Naive thymus-derived CD4-positive, alpha-beta T cell (primary cell): Measurements from ENCODE around the gene IL1A. TPM values are rescaled to one million over a fixed set of nuclear protein-coding genes. Genes with fewer than 3 reads are reported as not detected.
A peak's percentile ranks its signal among the peaks of the same experiment; 100 is the strongest.

Source experiments
- ATAC-seq: fragments of 150-1000 bp; cut with Tn5 transposase; 2 replicates; pipeline ENCODE4 v1.10.0; 2021; ENCODE audit warnings: mild to moderate bottlenecking, moderate library complexity
- CTCF ChIA-PET: fragments of 350-600 bp; sonication (Branson Sonifier 250); formaldehyde crosslinking; loops from one replicate; lab custom pipeline; 2021; ENCODE audit warnings: antibody characterized with exemption; lab: Charles Lee
- POLR2A ChIA-PET: fragments of 350-600 bp; sonication (Branson Sonifier 250); formaldehyde crosslinking; loops from one replicate; lab custom pipeline; 2021; ENCODE audit warnings: antibody characterized with exemption, inconsistent platforms; lab: Charles Lee
- DNase-seq, 9 donors: peaks; one replicate each; pipeline versions ENCODE4 v3.0.0 to v3.0.0-alpha.2; 2020 to 2022; ENCODE audit warnings: mixed read lengths in 1 of 9
- H3K27ac ChIP-seq: one replicate; pipeline ENCODE4 v1.7.0; 2013; ENCODE audit warnings: mild to moderate bottlenecking, low read depth, low read length, moderate library complexity
- H3K27me3 ChIP-seq, 2 donors: one replicate each; pipeline ENCODE4 v1.7.0; 2013; ENCODE audit warnings: low read length in 2 of 2, mild to moderate bottlenecking in 2 of 2, moderate library complexity in 2 of 2; ENCODE audit not compliant: control insufficient read depth in 2 of 2, insufficient read depth in 2 of 2
- H3K36me3 ChIP-seq, 3 experiments: 1 replicate in 2 of 3; 2 replicates in 1 of 3; pipeline ENCODE4 v1.7.0; 2013; ENCODE audit warnings: low read length in 3 of 3, mild to moderate bottlenecking in 3 of 3, moderate library complexity in 1 of 3; ENCODE audit not compliant: insufficient read depth in 3 of 3, control insufficient read depth in 2 of 3
- H3K4me1 ChIP-seq, 2 donors: one replicate each; pipeline ENCODE4 v1.7.0; 2013; ENCODE audit warnings: low read length in 2 of 2, mild to moderate bottlenecking in 2 of 2, moderate library complexity in 1 of 2; ENCODE audit not compliant: control insufficient read depth in 2 of 2, insufficient read depth in 2 of 2
- H3K4me3 ChIP-seq: 2 replicates; pipeline ENCODE4 v1.7.0; 2013; ENCODE audit warnings: mild to moderate bottlenecking, low read length
- H3K9me3 ChIP-seq, 3 experiments: 1 replicate in 2 of 3; 2 replicates in 1 of 3; pipeline ENCODE4 v1.7.0; 2013; ENCODE audit warnings: low read length in 3 of 3; ENCODE audit not compliant: control insufficient read depth in 2 of 3
- H3K27ac Mint-ChIP-seq, 9 donors: one replicate each; pipeline ENCODE4 v1.8.0; 2020 to 2022; ENCODE audit warnings: mixed read lengths in 9 of 9, mild to moderate bottlenecking in 8 of 9, moderate library complexity in 5 of 9, inconsistent platforms in 2 of 9
- H3K27me3 Mint-ChIP-seq, 5 donors: one replicate each; pipeline ENCODE4 v1.8.0; 2021 to 2022; ENCODE audit warnings: mixed read lengths in 5 of 5, mild to moderate bottlenecking in 1 of 5
- H3K36me3 Mint-ChIP-seq, 5 donors: one replicate each; pipeline ENCODE4 v1.8.0; 2020 to 2022; ENCODE audit warnings: mixed read lengths in 5 of 5, mild to moderate bottlenecking in 3 of 5, inconsistent platforms in 1 of 5
- H3K4me1 Mint-ChIP-seq, 7 donors: one replicate each; pipeline ENCODE4 v1.8.0; 2020 to 2022; ENCODE audit warnings: mixed read lengths in 7 of 7, mild to moderate bottlenecking in 3 of 7, inconsistent platforms in 1 of 7
- H3K4me3 Mint-ChIP-seq, 10 donors: one replicate each; pipeline ENCODE4 v1.8.0; 2020 to 2022; ENCODE audit warnings: mild to moderate bottlenecking in 10 of 10, mixed read lengths in 10 of 10, moderate library complexity in 6 of 10, inconsistent platforms in 2 of 10
- H3K9me3 Mint-ChIP-seq, 11 donors: one replicate each; pipeline ENCODE4 v1.8.0; 2020 to 2022; ENCODE audit warnings: mixed read lengths in 11 of 11, mild to moderate bottlenecking in 4 of 11, inconsistent platforms in 1 of 11, moderate library complexity in 1 of 11
- intact Hi-C, 2 donors: fragments of 100-400 bp; cut with micrococcal nuclease; formaldehyde crosslinking; loops; one replicate each; pipeline ENCODE4 v1.15.1; 2023
- polyA plus RNA-seq, 2 donors: library from polyadenylated mRNA; unstranded; fragments of 300-500 nt; fragmentation: Illumina TruSeq; gene quantifications; one replicate each; pipeline ENCODE4 v1.2.3, GENCODE V29; 2021
- total RNA-seq, 6 experiments: library from RNA in 5 of 6; stranded (reverse) in 5 of 6; gene quantifications; 1 replicate in 5 of 6; 2 replicates in 1 of 6; pipeline ENCODE4 v1.2.3 and lab custom pipeline; 2021 to 2026

The IL1A gene
- total and polyA plus RNA-seq, 7 experiments from 2014 or later: 0.22 to 4.3 (median 1.0) TPM; not detected in 3

DNA sequence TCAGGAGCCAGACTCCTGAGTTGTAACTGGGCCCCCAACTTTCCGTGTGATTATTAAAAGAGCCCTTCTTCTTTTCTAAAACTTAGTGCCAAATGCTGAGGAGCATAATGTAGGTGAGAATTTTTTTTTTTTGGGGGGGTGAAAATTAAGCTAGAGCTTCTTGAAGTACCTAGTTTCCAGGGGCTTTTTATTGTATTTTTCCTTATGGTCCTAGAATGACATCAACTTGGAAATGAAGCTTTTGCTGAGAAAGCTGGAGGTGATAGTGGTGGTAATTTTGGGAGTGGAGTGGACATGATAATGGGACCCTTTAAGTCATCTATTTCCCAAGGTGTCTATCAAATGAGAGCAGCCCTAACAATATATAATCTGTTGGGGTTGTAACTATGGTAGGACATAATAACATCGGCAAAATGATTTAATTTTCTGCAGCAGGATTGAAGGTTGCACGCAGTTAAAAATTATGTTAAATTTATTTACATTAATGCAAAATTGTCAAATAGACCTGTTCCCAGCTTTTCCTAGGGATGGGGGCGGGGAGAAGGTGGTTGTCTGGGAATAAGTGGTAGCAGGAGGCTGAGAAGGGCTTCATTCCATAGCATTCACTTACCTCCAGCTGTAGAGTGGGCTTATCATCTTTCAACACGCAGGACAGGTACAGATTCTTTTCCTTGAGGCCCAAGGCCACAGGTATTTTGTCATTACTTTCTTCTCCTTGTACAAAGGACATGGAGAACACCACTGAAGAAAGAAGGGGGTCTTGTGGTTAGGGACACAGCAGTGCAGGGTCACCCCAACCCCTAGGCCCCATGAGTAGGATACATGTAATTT, 46.6 kb upstream of the IL1A start:
- DNase-seq (no peak), ATAC-seq (peak; percentile 3)
- Histone ChIP-seq H3K4me3 (no peak overlapping the region), H3K9me3 (no peaks in the 10 kb centered on the region), H3K27me3 (no peaks in the 10 kb centered on the region), H3K36me3 (no peaks in the 10 kb centered on the region), H3K4me1 (no peaks in the 10 kb centered on the region), H3K27ac (no peak overlapping the region)
- Mint-ChIP-seq H3K27me3 (peaks cover 0 to 17% (median 7%) of the 10 kb centered on the region in 5 donors), H3K9me3 (peaks cover 0 to 4% (median 0%) of the 10 kb centered on the region in 11 donors), H3K4me3 (no peak overlapping the region), H3K27ac (no peak overlapping the region), H3K4me1 (peaks cover 0 to 6% (median 4%) of the 10 kb centered on the region in 7 donors), H3K36me3 (peaks cover 0 to 7% (median 0%) of the 10 kb centered on the region in 5 donors)
- intact Hi-C loops: no loop called here
- ChIA-PET POLR2A (interaction anchor here (0.6 kb wide), 1 partner anchor 41 kb away, joined by 4 read pairs; no protein-coding TSS in a partner anchor), CTCF (interaction anchor here (0.5 kb wide), 1 partner anchor 232 kb away, joined by 3 read pairs; no protein-coding TSS in a partner anchor)

DNA sequence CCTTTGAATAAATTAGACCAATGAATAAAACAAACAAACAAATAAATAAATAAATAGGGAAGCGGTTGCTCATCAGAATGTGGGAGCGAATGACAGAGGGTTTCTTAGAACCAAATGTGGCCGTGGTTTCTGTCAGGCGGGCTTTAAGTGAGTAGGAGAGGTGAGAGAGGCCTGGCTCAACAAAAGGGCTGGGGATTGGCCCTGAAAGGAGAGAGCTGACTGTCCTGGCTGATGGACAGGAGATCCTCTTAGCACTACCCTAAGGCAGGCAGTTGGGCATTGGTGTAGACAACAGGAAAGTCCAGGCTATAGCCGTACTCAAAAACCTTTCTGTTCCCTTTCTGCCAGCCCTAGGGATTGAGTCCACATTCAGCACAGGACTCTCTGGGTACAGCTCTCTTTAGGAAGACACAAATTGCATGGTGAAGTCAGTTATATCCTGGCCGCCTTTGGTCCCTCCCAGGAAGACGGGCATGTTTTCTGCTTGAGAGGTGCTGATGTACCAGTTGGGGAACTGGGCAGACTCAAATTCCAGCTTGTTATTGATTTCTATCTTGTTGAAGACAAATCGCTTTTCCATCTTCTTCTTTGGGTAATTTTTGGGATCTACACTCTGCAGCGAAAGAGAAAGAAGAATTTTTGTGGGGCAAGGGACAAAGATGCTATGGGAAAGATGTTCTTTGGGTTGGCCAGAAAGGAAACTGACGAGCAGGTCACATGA, 45.8 kb upstream of the IL1A start:
- Histone ChIP-seq H3K36me3 (no peaks in the 10 kb centered on the region), H3K27me3 (no peaks in the 10 kb centered on the region), H3K4me1 (no peaks in the 10 kb centered on the region), H3K4me3 (no peak overlapping the region), H3K9me3 (no peaks in the 10 kb centered on the region), H3K27ac (no peak overlapping the region)
- peaks cover 0 to 7% (median 0%) of the 10 kb centered on the region in 5 donors for H3K36me3 Mint-ChIP-seq
- no peak for DNase-seq
- POLR2A ChIA-PET: no interaction called here
- peaks cover 0 to 4% (median 0%) of the 10 kb centered on the region in 11 donors for H3K9me3 Mint-ChIP-seq
- CTCF ChIA-PET: no interaction called here
- intact Hi-C loops: loop anchor here in 1 of 2 donors (10.0 kb wide), 1 partner anchor 55 kb away; no protein-coding TSS in a partner anchor
- peaks cover 0 to 17% (median 7%) of the 10 kb centered on the region in 5 donors for H3K27me3 Mint-ChIP-seq
- H3K4me3 Mint-ChIP-seq: no peak overlapping the region
- H3K4me1 Mint-ChIP-seq: peaks cover 0 to 6% (median 4%) of the 10 kb centered on the region in 7 donors
- peak; percentile 8 for ATAC-seq
- no peak overlapping the region for H3K27ac Mint-ChIP-seq

DNA sequence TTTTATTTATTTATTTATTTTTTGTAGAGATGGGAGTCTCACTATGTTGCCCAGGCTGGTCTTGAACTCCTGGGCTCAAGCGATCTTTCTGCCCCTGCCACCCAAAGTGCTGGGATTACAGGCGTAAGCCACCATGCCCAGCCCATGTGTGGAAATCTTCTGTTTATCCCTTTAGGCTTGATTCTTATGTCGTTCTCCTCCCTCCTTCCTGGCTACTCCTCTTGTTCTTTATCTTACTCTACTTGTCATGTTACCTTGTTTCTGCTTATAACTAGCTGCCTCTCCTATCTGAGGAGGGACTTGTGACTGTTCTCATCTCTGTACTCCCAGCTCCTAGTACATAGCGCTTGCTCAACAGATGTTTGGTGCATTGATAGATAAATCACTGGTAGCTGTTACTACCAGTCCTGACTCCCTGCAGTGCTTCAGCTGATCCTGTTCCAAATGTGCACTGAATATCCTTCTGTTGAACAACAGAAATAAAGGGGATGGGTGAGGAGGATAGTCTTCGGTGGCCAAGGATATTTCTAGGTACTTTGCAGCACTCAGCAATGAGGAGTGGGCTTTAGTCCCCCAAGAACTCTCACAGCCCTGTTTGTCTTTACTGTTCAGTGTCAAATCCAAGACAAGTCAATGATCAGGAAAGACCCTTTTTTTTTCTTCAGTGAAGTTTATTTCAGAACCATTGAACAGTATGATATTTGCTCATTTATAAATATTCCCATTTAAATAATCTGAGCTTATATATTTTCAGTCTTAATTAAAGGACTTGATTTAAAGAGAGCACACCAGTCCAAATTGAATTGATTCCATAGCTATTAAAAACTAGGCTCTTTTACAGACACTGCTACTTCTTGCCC, 45.0 kb upstream of the IL1A start:
- ChIA-PET POLR2A (no interaction called here), CTCF (no interaction called here)
- Histone ChIP-seq H3K4me3 (no peak overlapping the region), H3K9me3 (no peaks in the 10 kb centered on the region), H3K4me1 (no peaks in the 10 kb centered on the region), H3K36me3 (no peaks in the 10 kb centered on the region), H3K27ac (no peak overlapping the region), H3K27me3 (no peaks in the 10 kb centered on the region)
- H3K9me3 Mint-ChIP-seq: peaks cover 0 to 4% (median 0%) of the 10 kb centered on the region in 11 donors
- ATAC-seq (peak; percentile 7), DNase-seq (no peak)
- H3K4me1 Mint-ChIP-seq: peaks cover 0 to 6% (median 4%) of the 10 kb centered on the region in 7 donors
- no peak overlapping the region for H3K4me3 Mint-ChIP-seq
- H3K27me3 Mint-ChIP-seq: peaks cover 0 to 17% (median 7%) of the 10 kb centered on the region in 5 donors
- H3K27ac Mint-ChIP-seq: no peak overlapping the region
- intact Hi-C loops: loop anchor here in 1 of 2 donors (10.0 kb wide), 1 partner anchor 55 kb away; no protein-coding TSS in a partner anchor
- H3K36me3 Mint-ChIP-seq: peaks cover 0 to 7% (median 0%) of the 10 kb centered on the region in 5 donors

DNA sequence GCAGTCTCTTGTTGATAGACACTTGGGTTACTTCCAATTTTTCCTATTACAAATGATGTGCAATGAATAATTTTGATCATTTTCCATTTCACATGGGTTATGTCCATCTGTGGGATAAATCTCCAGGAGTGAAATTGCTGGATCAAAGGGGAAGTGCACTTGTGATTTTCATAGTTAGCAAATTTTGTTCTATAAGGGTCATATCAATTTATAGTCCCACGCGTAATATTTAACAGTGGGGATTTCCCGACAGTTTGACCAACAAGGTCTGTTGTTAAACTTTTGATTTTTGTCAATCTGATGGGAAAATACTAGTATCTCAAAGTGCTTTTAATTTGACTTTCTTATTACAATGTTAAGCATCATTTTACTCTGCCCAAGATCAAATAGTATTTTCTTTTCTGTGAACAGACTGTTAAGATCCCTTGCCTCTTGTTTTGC, 44.0 kb upstream of the IL1A start:
- Mint-ChIP-seq H3K4me3 (no peak overlapping the region), H3K36me3 (peaks cover 0 to 10% (median 0%) of the 10 kb centered on the region in 5 donors), H3K9me3 (peaks cover 0 to 4% (median 0%) of the 10 kb centered on the region in 11 donors), H3K27ac (no peak overlapping the region), H3K4me1 (peaks cover 0 to 4% (median 4%) of the 10 kb centered on the region in 7 donors), H3K27me3 (peaks cover 0 to 17% (median 5%) of the 10 kb centered on the region in 5 donors)
- Histone ChIP-seq H3K36me3 (no peaks in the 10 kb centered on the region), H3K4me1 (no peaks in the 10 kb centered on the region), H3K4me3 (no peak overlapping the region), H3K9me3 (no peaks in the 10 kb centered on the region), H3K27me3 (no peaks in the 10 kb centered on the region), H3K27ac (no peak overlapping the region)
- intact Hi-C loops: loop anchor here in 1 of 2 donors (10.0 kb wide), 1 partner anchor 57 kb away; no protein-coding TSS in a partner anchor
- ATAC-seq (peak; percentile 1), DNase-seq (no peak)
- POLR2A ChIA-PET: no interaction called here
- CTCF ChIA-PET: no interaction called here

DNA sequence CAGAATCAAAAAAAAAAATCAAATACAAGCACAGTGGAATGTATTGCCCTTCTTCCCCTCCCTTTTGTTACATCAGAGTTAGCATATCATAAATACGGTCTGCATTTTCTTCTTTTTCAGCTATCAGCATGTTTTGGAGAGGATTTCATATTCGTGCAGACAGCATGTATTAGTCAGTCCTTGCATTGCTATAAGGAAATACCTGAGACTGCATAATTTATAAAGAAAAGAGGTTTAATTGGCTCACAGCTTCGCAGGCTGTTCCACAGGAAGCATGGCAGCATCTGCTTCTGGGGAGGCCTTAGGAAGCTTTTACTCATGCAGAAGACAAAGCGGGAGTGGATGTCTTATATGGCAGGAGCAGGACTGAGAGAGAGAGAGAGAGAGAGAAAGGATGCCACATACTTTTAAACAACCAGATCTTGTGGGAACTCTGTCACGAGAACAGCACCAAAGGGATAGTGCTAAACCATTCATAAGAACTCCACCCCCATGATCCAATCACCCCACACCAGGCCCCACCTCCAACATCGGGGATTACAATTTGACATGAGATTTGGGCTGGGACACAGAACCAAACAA, 43.4 kb upstream of the IL1A start:
- Mint-ChIP-seq H3K27me3 (peaks cover 0 to 17% (median 5%) of the 10 kb centered on the region in 5 donors), H3K4me3 (no peak overlapping the region), H3K36me3 (peaks cover 0 to 10% (median 0%) of the 10 kb centered on the region in 5 donors), H3K9me3 (peaks cover 0 to 4% (median 0%) of the 10 kb centered on the region in 11 donors), H3K27ac (no peak overlapping the region), H3K4me1 (peaks cover under 1 to 5% (median 4%) of the 10 kb centered on the region in 7 donors)
- no peaks in the 10 kb centered on the region for H3K4me1 ChIP-seq
- ChIA-PET POLR2A (no interaction called here), CTCF (no interaction called here)
- H3K27ac ChIP-seq: no peak overlapping the region
- no peaks in the 10 kb centered on the region for H3K36me3 ChIP-seq
- H3K27me3 ChIP-seq: no peaks in the 10 kb centered on the region
- ATAC-seq (peak; percentile 4), DNase-seq (no peak)
- no peaks in the 10 kb centered on the region for H3K9me3 ChIP-seq
- H3K4me3 ChIP-seq: no peak overlapping the region
- intact Hi-C loops: loop anchor here in 1 of 2 donors (10.0 kb wide), 1 partner anchor 57 kb away; no protein-coding TSS in a partner anchor
